Tibial artery (tissue), 4 donors: ENCODE measurements around the gene CPEB4.

Experiments used
- DNase-seq, 2 donors: peaks; one replicate each; pipeline ENCODE4 v3.0.0-alpha.2; 2019
- H3K27ac ChIP-seq, 2 donors: fragments of 200-600 bp; sonication (generic) in 1 of 2; 1 replicate in 1 of 2; 2 replicates in 1 of 2; pipeline ENCODE4 v1.5.1; 2018 to 2019; ENCODE audit warnings: mild to moderate bottlenecking in 1 of 2
- H3K27me3 ChIP-seq, 2 donors: fragments of 200-600 bp; sonication (generic) in 1 of 2; one replicate each; pipeline versions ENCODE4 v1.5.1 to v1.6.0; 2016 to 2019
- H3K36me3 ChIP-seq, 3 donors: fragments of 200-600 bp; sonication (generic) in 2 of 3; one replicate each; pipeline ENCODE4 v1.5.1; 2016 to 2019; ENCODE audit warnings: mild to moderate bottlenecking in 2 of 3
- H3K4me1 ChIP-seq, 4 donors: fragments of 200-600 bp; sonication (generic) in 2 of 4; 1 replicate in 3 of 4; 2 replicates in 1 of 4; pipeline ENCODE4 v1.5.1; 2016 to 2019
- H3K4me3 ChIP-seq, 2 donors: fragments of 200-600 bp; sonication (generic) in 1 of 2; 1 replicate in 1 of 2; 2 replicates in 1 of 2; pipeline ENCODE4 v1.5.1; 2018 to 2019; ENCODE audit warnings: mild to moderate bottlenecking in 2 of 2
- H3K9me3 ChIP-seq, 3 donors: fragments of 200-600 bp; sonication (generic) in 1 of 3; one replicate each; pipeline ENCODE4 v1.5.1; 2016 to 2019
- intact Hi-C: fragments of 100-400 bp; cut with DNase I; formaldehyde crosslinking; loops from one replicate; pipeline ENCODE4 v1.15.0; 2023; ENCODE audit warnings: low total_unique reads
- TF ChIP-seq, protein P1 (sequence below), 2 experiments: fragments of 200-600 bp in 1 of 2; fragments of 450-650 bp in 1 of 2; IDR thresholded peaks; one replicate each; pipeline ENCODE4 v1.5.1; 2017 to 2019; ENCODE audit warnings: antibody characterized with exemption in 2 of 2, mild to moderate bottlenecking in 1 of 2, moderate library complexity in 1 of 2

The CPEB4 gene

DNA sequence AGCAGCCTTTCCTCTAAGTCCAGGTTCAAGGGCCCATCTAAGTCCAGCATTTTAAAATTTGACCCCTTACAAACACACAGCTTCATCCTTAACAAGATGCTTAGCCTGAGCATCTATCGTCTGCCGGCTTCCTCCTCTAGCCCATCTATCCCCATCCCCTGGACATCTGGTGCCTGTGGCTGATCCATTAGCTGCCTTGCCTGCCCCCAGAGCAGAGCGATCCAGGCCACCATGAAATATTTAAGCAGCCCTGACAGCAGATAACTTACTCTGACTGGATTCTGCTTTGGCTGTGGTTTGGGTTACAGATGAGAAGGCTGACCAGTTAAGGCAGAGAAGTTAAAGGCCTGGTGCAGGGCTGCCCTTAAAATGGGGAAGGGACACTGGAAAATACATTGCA is 30.9 kb upstream of the CPEB4 start:
- intact Hi-C loops: no loop called here
- H3K27me3 ChIP-seq: no peaks in the 10 kb centered on the region
- DNase-seq: no peak
- H3K9me3 ChIP-seq: no peaks in the 10 kb centered on the region
- H3K36me3 ChIP-seq: no peaks in the 10 kb centered on the region
- H3K4me1 ChIP-seq: peaks cover 0 to 20% (median 7%) of the 10 kb centered on the region in 4 donors
- no peak overlapping the region for H3K27ac ChIP-seq
- TF ChIP-seq, protein P1, sequence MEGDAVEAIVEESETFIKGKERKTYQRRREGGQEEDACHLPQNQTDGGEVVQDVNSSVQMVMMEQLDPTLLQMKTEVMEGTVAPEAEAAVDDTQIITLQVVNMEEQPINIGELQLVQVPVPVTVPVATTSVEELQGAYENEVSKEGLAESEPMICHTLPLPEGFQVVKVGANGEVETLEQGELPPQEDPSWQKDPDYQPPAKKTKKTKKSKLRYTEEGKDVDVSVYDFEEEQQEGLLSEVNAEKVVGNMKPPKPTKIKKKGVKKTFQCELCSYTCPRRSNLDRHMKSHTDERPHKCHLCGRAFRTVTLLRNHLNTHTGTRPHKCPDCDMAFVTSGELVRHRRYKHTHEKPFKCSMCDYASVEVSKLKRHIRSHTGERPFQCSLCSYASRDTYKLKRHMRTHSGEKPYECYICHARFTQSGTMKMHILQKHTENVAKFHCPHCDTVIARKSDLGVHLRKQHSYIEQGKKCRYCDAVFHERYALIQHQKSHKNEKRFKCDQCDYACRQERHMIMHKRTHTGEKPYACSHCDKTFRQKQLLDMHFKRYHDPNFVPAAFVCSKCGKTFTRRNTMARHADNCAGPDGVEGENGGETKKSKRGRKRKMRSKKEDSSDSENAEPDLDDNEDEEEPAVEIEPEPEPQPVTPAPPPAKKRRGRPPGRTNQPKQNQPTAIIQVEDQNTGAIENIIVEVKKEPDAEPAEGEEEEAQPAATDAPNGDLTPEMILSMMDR (IDR thresholded peaks at IDR 0.05): no peak
- no peak overlapping the region for H3K4me3 ChIP-seq

DNA sequence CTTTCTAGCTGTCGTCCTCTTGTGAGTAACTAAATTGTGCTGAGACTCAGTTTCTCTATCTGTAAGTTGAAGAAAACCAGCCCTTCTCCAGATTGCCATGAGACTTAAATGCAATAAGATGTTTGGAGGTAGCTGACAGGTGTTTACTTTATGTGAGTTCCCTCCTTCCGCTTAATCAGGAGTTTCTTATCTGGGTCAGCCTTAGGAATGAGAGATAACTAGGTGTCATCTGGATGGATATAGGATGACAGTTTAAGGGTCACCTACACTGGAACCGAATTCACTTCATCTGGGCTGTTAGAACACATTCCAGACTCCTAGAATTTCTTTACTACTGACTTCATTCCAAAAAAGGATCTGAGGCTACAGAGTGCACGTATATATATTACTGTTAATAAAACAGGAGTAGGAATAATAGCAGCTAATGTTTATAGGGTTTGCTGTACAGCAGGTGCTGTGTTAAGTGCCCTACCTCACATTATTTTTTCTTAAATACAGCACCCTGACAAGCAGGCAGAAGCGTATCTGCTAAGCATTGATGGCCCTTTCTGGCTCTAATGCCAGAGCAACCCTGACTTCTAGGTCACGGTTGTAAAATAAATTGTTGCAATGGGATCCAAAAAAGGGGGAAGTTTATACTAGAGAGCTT is 30.0 kb upstream of the CPEB4 start:
- no peaks in the 10 kb centered on the region for H3K36me3 ChIP-seq
- intact Hi-C loops: no loop called here
- peaks cover 0 to 20% (median 7%) of the 10 kb centered on the region in 4 donors for H3K4me1 ChIP-seq
- H3K27ac ChIP-seq: no peak overlapping the region
- TF ChIP-seq, protein P1 (IDR thresholded peaks at IDR 0.05): no peak
- no peak for DNase-seq
- H3K9me3 ChIP-seq: no peaks in the 10 kb centered on the region
- H3K4me3 ChIP-seq: no peak overlapping the region
- no peaks in the 10 kb centered on the region for H3K27me3 ChIP-seq

DNA sequence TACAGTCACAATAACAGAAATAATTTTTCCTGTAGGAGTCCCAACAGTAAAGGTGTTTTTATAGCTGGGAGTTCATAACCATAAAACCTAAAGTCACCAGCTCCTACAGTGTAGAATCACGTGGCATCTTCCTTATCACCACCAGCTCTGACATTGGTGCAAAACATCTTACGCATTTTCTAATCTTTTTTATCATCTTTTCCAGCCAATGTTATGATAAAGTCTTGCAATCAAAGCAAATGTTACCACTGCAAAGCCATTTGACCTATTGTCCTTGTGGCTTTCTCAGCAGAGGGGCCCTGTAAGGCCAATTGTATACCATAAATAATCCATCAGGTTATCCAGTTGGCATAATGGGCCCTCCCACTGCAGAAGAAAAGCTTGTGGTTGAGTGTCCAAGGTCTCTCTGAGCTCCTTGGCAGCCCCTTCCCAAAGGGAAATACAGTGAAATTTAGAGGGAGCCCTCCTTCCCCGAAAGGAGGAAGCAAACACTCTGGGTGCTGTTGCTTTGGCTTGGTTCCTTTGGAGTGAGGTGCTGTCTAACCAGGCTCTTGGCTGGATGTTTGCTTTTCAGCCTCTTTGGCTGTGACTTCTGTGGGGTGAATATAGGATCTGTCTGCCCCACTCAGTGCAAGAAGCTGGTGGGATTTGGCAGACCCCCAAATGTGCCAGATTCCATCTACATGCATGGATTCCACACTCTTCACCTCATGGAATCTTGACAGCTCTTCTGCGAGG is 29.3 kb upstream of the CPEB4 start:
- no peak for DNase-seq
- Histone ChIP-seq H3K27ac (no peak overlapping the region), H3K4me3 (no peak overlapping the region), H3K36me3 (no peaks in the 10 kb centered on the region), H3K27me3 (no peaks in the 10 kb centered on the region), H3K4me1 (peaks cover 0 to 20% (median 7%) of the 10 kb centered on the region in 4 donors), H3K9me3 (no peaks in the 10 kb centered on the region)
- intact Hi-C loops: no loop called here
- TF ChIP-seq, protein P1 (IDR thresholded peaks at IDR 0.05): no peak

DNA sequence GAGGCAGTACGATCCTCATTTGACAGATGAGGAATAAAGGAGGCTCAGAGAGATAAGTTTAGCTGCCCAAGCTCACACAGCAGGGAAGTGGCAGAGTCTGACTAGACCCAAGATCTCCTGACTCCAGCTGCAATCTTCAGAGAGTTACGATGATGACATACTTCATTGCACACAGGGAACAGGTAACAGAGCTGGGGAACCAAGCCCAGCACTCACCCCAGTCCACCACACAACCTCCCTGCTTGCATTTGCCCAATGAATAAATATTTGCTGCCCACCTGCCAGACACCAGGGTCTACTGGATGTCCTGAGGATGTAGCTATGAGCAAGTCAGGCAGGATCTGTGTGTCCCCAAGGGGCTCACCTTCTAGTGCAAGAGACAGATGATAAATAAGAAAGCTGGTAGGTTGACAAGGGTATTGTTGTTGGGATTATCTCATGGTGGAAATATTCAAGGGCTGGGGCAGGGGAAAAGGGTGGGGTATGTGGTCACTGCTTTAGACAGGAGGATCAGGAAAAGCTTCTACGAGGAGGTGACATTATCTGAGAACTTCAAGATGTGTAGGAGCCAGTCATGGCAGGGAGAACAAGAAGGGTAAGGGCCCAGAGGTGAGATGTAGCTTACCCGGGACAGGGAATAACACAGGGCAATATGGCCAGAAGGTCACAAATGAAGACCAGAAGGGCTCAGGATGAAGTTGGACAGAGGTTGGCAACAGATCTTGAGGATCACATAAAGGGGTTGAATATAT is 28.6 kb upstream of the CPEB4 start:
- peaks cover 0 to 20% (median 7%) of the 10 kb centered on the region in 4 donors for H3K4me1 ChIP-seq
- H3K27ac ChIP-seq: no peak overlapping the region
- TF ChIP-seq, protein P1 (IDR thresholded peaks at IDR 0.05): no peak
- intact Hi-C loops: no loop called here
- no peaks in the 10 kb centered on the region for H3K9me3 ChIP-seq
- no peaks in the 10 kb centered on the region for H3K27me3 ChIP-seq
- H3K36me3 ChIP-seq: no peaks in the 10 kb centered on the region
- no peak for DNase-seq
- no peak overlapping the region for H3K4me3 ChIP-seq

DNA sequence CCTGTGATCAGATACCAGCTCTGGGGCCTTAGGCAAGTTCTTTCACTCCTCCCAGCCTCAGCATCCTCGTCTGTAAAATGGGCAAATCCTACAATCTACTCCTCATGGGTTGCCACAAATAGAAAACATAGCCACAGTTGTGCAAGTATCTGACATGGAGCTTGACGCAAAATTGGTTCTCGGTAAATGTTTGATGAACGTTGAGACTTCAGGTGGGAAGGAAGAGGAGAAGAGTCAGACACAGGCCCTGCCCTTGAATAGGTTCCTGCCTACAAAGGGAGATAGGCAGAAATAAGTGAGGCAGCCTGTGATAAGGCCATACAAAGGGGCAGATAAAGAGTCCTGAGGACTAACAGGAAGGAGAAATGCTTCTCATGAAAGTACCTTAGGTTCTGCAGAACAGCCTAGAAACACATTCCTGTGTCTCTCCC is 26.1 kb upstream of the CPEB4 start:
- no peaks in the 10 kb centered on the region for H3K27me3 ChIP-seq
- H3K36me3 ChIP-seq: no peaks in the 10 kb centered on the region
- H3K4me1 ChIP-seq: peaks cover 0 to 17% (median 7%) of the 10 kb centered on the region in 4 donors
- H3K27ac ChIP-seq: no peak overlapping the region
- intact Hi-C loops: no loop called here
- H3K9me3 ChIP-seq: no peaks in the 10 kb centered on the region
- no peak overlapping the region for H3K4me3 ChIP-seq
- DNase-seq: no peak
- TF ChIP-seq, protein P1 (IDR thresholded peaks at IDR 0.05): no peak
